Stomach (tissue), 4 donors: ENCODE results near the gene ELAC1.

Experiments
- CTCF ChIP-seq, 7 experiments: fragments of 450-650 bp in 4 of 7; fragments of 200-600 bp in 3 of 7; sonication (generic) in 3 of 7; IDR thresholded peaks; one replicate each; pipeline ENCODE4 v1.5.1; 2016 to 2019; ENCODE audit warnings: antibody characterized with exemption in 7 of 7, control low read depth in 2 of 7, mild to moderate bottlenecking in 1 of 7
- POLR2A ChIP-seq, 4 donors: fragments of 450-650 bp; IDR thresholded peaks; one replicate each; pipeline ENCODE4 v1.6.1; 2016; ENCODE audit warnings: antibody characterized with exemption in 4 of 4, control low read depth in 2 of 4, mild to moderate bottlenecking in 1 of 4, moderate library complexity in 1 of 4
- POLR2AphosphoS5 ChIP-seq, 3 donors: sonication (generic); formaldehyde crosslinking; IDR thresholded peaks; one replicate each; pipeline ENCODE4 v1.6.1; 2016; ENCODE audit warnings: antibody characterized with exemption in 3 of 3

- TF ChIP-seq POLR2A (IDR thresholded peaks at IDR 0.05) (no peak), CTCF (IDR thresholded peaks at IDR 0.05) (no peak), POLR2AphosphoS5 (IDR thresholded peaks at IDR 0.05) (no peak)
Observed at GRCh38 chr18:50924372-50924771, 43.5 kb upstream of the ELAC1 start.
